GM21447 (cell line): Measurements from ENCODE around the gene DNMT3A.

Source experiments
- ATAC-seq: cut with Tn5 transposase; IDR thresholded peaks from one replicate; pipeline ENCODE4 v1.9.1; 2021; ENCODE audit not compliant: unreplicated experiment

Gene DNMT3A

GRCh38 chr2:25245141-25245540 lies 96.6 kb downstream of the DNMT3A start:
- no peak for ATAC-seq

- ATAC-seq, result no peak
These were observed 97.7 kb downstream of the DNMT3A start for GRCh38 chr2:25243995-25244394.

- no peak for ATAC-seq
These were observed 100.3 kb downstream of the DNMT3A start for GRCh38 chr2:25241452-25241851.

- no peak for ATAC-seq
These were observed 101.1 kb downstream of the DNMT3A start for GRCh38 chr2:25240636-25241035.

GRCh38 chr2:25238920-25239319 lies 102.8 kb downstream of the DNMT3A start:
- no peak for ATAC-seq

- ATAC-seq, result no peak
These were observed 104.0 kb downstream of the DNMT3A start for GRCh38 chr2:25237764-25238163.

- ATAC-seq, result no peak
These were observed 105.0 kb downstream of the DNMT3A start for GRCh38 chr2:25236736-25237135.

- no peak for ATAC-seq
These were observed 107.0 kb downstream of the DNMT3A start for GRCh38 chr2:25234738-25235137.

GRCh38 chr2:25233916-25234605 lies 107.7 kb downstream of the DNMT3A start:
- no peak for ATAC-seq

- ATAC-seq, result no peak
These were observed 109.4 kb downstream of the DNMT3A start for GRCh38 chr2:25232248-25232825.

GRCh38 chr2:25230948-25231311 lies 110.8 kb downstream of the DNMT3A start:
- ATAC-seq, result no peak

GRCh38 chr2:25230198-25230947 lies 111.4 kb downstream of the DNMT3A start:
- no peak for ATAC-seq

GRCh38 chr2:25229279-25230197 lies 112.2 kb downstream of the DNMT3A start:
- ATAC-seq, result no peak

- ATAC-seq, result no peak
These were observed 112.9 kb downstream of the DNMT3A start for GRCh38 chr2:25228848-25229278.

GRCh38 chr2:25227576-25227975 lies 114.1 kb downstream of the DNMT3A start:
- ATAC-seq, result no peak

GRCh38 chr2:25226827-25227226 lies 114.9 kb downstream of the DNMT3A start:
- no peak for ATAC-seq

- no peak for ATAC-seq
These were observed 119.1 kb downstream of the DNMT3A start for GRCh38 chr2:25222477-25223121.

- no peak for ATAC-seq
These were observed 120.1 kb downstream of the DNMT3A start for GRCh38 chr2:25221579-25221978.

- ATAC-seq, result no peak
These were observed 121.4 kb downstream of the DNMT3A start for GRCh38 chr2:25220313-25220712.

GRCh38 chr2:25219621-25220020 lies 122.1 kb downstream of the DNMT3A start:
- ATAC-seq, result no peak

- no peak for ATAC-seq
These were observed 123.6 kb downstream of the DNMT3A start for GRCh38 chr2:25218100-25218499.
